ENCODE measurements around the gene SPOCD1.
A peak's percentile ranks its signal among the peaks of the same experiment; 100 is the strongest.

SPOCD1 gene

GRCh38 chr1:31769720-31770390, 46.0 kb downstream of the SPOCD1 start:
- peak; percentile 88 for DNase-seq

- DNase-seq: peak; percentile 62
These were observed 46.7 kb downstream of the SPOCD1 start for GRCh38 chr1:31768939-31769704.

- no peak for DNase-seq
These were observed 47.4 kb downstream of the SPOCD1 start for GRCh38 chr1:31768407-31768907.

GRCh38 chr1:31767225-31767624, 48.6 kb downstream of the SPOCD1 start:
- peak; percentile 36 for DNase-seq

- no peak for DNase-seq
These were observed 50.3 kb downstream of the SPOCD1 start for GRCh38 chr1:31765516-31765915.

- peak; percentile 85 for DNase-seq
These were observed 50.8 kb downstream of the SPOCD1 start for GRCh38 chr1:31765041-31765467.

GRCh38 chr1:31764312-31765040, 51.3 kb downstream of the SPOCD1 start, which contains the start of gene ADGRB2:
TSS of gene ADGRB2 (minus strand) at chr1:31764340. CDS start at chr1:31757221, 7,119 bp downstream.
- peak; percentile 56 for DNase-seq

GRCh38 chr1:31763671-31764311, 52.0 kb downstream of the SPOCD1 start:
- peak; percentile 45 for DNase-seq

GRCh38 chr1:31762726-31763670, 52.8 kb downstream of the SPOCD1 start:
- DNase-seq: peak; percentile 84

- DNase-seq: no peak
These were observed 53.5 kb downstream of the SPOCD1 start for GRCh38 chr1:31762323-31762722.

GRCh38 chr1:31761883-31762282, 53.9 kb downstream of the SPOCD1 start:
- no peak for DNase-seq

- DNase-seq: peak; percentile 83
These were observed 55.1 kb downstream of the SPOCD1 start for GRCh38 chr1:31760471-31761470.

GRCh38 chr1:31759298-31760023, 56.4 kb downstream of the SPOCD1 start:
- DNase-seq: no peak

GRCh38 chr1:31758823-31759222, 57.0 kb downstream of the SPOCD1 start:
- no peak for DNase-seq

- DNase-seq: no peak
These were observed 57.8 kb downstream of the SPOCD1 start for GRCh38 chr1:31757989-31758388.

- DNase-seq: peak; percentile 6
These were observed 58.6 kb downstream of the SPOCD1 start for GRCh38 chr1:31757204-31757679.

- no peak for DNase-seq
These were observed 59.2 kb downstream of the SPOCD1 start for GRCh38 chr1:31756578-31756977.

GRCh38 chr1:31755850-31756492, 59.9 kb downstream of the SPOCD1 start:
- no peak for DNase-seq

GRCh38 chr1:31755197-31755611, 60.6 kb downstream of the SPOCD1 start:
- peak; percentile 4 for DNase-seq
